Skeletal muscle tissue (tissue), 2 donors: ENCODE measurements around the gene ART5. TPM values are rescaled to one million over a fixed set of nuclear protein-coding genes. Genes with fewer than 3 reads are reported as not detected.

Experiments
- small RNA-seq: library from RNA; depleted of rRNA; stranded (forward); fragments of <200 nt; gene quantifications from one replicate; pipeline ENCODE3, GENCODE V24; 2014
- total RNA-seq: library from RNA; depleted of rRNA; stranded (reverse); fragments of >200 nt; gene quantifications from one replicate; pipeline ENCODE4 v1.2.3, GENCODE V29; 2014

Gene ART5
- total RNA-seq, 1 donor from 2014 or later = 0.52 TPM

Small RNAs within 50 kb of the gene (small RNA-seq; reads per million reads assigned to genes)
- gene RF00019 = not detected

Other genes starting within 250 kb of the ART5 start
- 2.1 TPM for gene ART1, start 3.1 kb upstream of the ART5 start, total RNA-seq
- gene CHRNA10, start 29.4 kb upstream of the ART5 start, total RNA-seq = 0.52 TPM
- gene NUP98, start 155.6 kb upstream of the ART5 start, total RNA-seq = 75.2 TPM
- 8.9 TPM for gene PGAP2, start 166.6 kb upstream of the ART5 start, total RNA-seq
- gene RHOG, start 199.0 kb upstream of the ART5 start, total RNA-seq = 1.6 TPM
- 54.8 TPM for gene STIM1, start 213.7 kb upstream of the ART5 start, total RNA-seq